ENCODE measurements around the gene CDSN. TPM values are rescaled to one million over a fixed set of nuclear protein-coding genes. Genes with fewer than 3 reads are reported as not detected.

CDSN gene
- total and polyA plus RNA-seq, 2 of the 8 experiments (the other 6 are each of a cell fraction or from before 2014, with no cell fraction given) = not detected

DNA sequence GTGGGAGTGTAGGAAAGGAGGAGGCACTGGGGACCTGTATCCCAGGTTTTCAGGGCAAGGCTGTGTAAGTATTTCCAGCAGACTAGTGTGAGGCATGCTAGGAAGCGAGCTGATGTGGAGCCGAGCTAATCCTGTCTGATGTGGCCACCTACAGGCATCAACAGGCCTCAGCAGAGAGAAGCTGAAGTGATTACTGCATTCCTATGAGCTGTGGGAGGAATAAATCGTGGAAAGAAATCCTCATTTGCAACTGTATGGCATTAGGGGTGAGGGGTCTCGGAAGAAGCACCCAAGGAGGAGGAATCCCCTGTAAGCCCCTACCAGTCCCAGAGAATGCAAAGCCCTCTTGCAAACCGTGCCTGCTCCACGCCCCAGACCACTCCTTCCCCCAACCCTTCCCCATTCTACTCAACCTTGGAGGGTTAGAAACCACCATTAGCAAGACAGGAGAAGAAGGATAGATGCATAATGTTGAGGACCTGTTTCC, 49.5 kb downstream of the CDSN start:
- Histone ChIP-seq H2AK5ac (ENCODE audit: low read depth, low read length) (no peak overlapping the region), H3K9ac (replicated peaks in 1 of 4; ENCODE audit: extremely low read depth in 1 of 4, low read depth in 3 of 4, low read length in 3 of 4) (no peak overlapping the region), H4K20me1 (replicated peaks in 1 of 2; ENCODE audit: control insufficient read depth in 1 of 2, insufficient read depth in 2 of 2, low read length in 2 of 2) (no peaks in the 10 kb centered on the region), H3K23ac (ENCODE audit: insufficient read length) (no peak overlapping the region), H3K4ac (replicated peaks; ENCODE audit: insufficient read length, low read depth, low read length) (no peak overlapping the region), H3K79me1 (ENCODE audit: low read depth, low read length) (no peaks in the 10 kb centered on the region), H3K36me3 (ENCODE audit: control insufficient read depth in 2 of 4, insufficient read depth in 4 of 4, low read length in 3 of 4) (no peaks in the 10 kb centered on the region), H3K18ac (ENCODE audit: extremely low read depth, low read length) (peak overlapping the region; percentile 43; the same call in 1 of the 2 replicates), H3K79me2 (ENCODE audit: control insufficient read depth in 1 of 2, insufficient read depth in 2 of 2, low read length in 2 of 2) (no peaks in the 10 kb centered on the region), H3K56ac (replicated peaks; ENCODE audit: insufficient read length, low read depth, low read length) (no peak overlapping the region), H3K23me2 (ENCODE audit: low read depth, low read length) (no peaks in the 10 kb centered on the region), H4K8ac (ENCODE audit: extremely low read depth, insufficient read depth, low read length) (no peak overlapping the region), H2BK15ac (ENCODE audit: low read length) (no peak overlapping the region), H2AFZ (ENCODE audit: low read length) (0 out of 2 replicates have a peak overlapping the region, but pooled peaks have one; percentile 17), H3K9me3 (ENCODE audit: insufficient read depth in 2 of 2, low read depth in 1 of 2, low read length in 1 of 2) (0 out of 4 replicates have a peak, but pooled peaks cover 0 to 3% of the 10 kb centered on the region in 2 experiments), H3K4me1 (replicated peaks in 1 of 4; ENCODE audit: control insufficient read depth in 3 of 4, insufficient read depth in 4 of 4, low read length in 3 of 4) (peaks cover 3 to 15% (median 7%) of the 10 kb centered on the region in 4 experiments; a peak in 6 of 7 replicates), H3K4me3 (ENCODE audit: extremely low read depth in 1 of 4, insufficient read depth in 2 of 4, low read depth in 3 of 4, low read length in 4 of 4) (peak overlapping the region in 2 of 4 experiments; percentile 8 to 10; a peak in 2 of 8 replicates), H2BK20ac (ENCODE audit: low read length) (no peak overlapping the region), H3K14ac (ENCODE audit: insufficient read length) (no peak overlapping the region), H4K5ac (ENCODE audit: insufficient read length, low read depth, low read length) (no peak overlapping the region), H2BK5ac (ENCODE audit: low read depth, low read length) (peak overlapping the region; percentile 40; the same call in 1 of the 2 replicates), H3K27ac (ENCODE audit: low read depth, low read length) (no peak overlapping the region; the same call in 1 of the 2 replicates), H2BK120ac (replicated peaks; ENCODE audit: low read depth, low read length) (no peak overlapping the region), H2BK12ac (ENCODE audit: low read depth, low read length) (no peak overlapping the region; the same call in 1 of the 2 replicates), H3K27me3 (replicated peaks in 1 of 4; ENCODE audit: control insufficient read depth in 3 of 4, extremely low read depth in 1 of 4, insufficient read depth in 3 of 4, low read length in 3 of 4) (no peaks in the 10 kb centered on the region), H3K4me2 (ENCODE audit: insufficient read depth in 1 of 2, low read depth in 2 of 2, low read length in 2 of 2) (peak overlapping the region; percentile 0 to 51; a peak in 2 of 4 replicates), H4K91ac (replicated peaks; ENCODE audit: insufficient read length, low read length) (no peak overlapping the region)
- ChIA-PET CTCF (ENCODE audit: partially characterized antibody) (interaction anchor here (0.6 to 4.4 kb wide), 37 partner anchors 9 to 339 kb away, joined by 3 to 143 read pairs (median 5); partner anchors contain the start of genes DDR1, MUCL3, SFTA2 and VARS2), POLR2A (ENCODE audit: partially characterized antibody) (interaction anchor here (0.6 to 3.2 kb wide), 7 partner anchors 9 to 184 kb away, joined by 3 to 17 read pairs (median 4); partner anchors contain the start of gene VARS2)
- FAIRE-seq (peak; percentile 95), DNase-seq (ENCODE audit: low read depth in 1 of 2, low spot score in 2 of 2) (peak; percentile 52 to 53)
- 10% methylated on average over 6 of the region's 6 CpGs; no CpG with 5 or more reads in 1 of the 2 experiments for WGBS, 2 experiments (ENCODE audit: extremely low coverage in 1 of 2, insufficient coverage in 1 of 2, insufficient read length in 1 of 2, insufficient replicate concordance in 2 of 2, low coverage in 1 of 2, low lambda C conversion rate in 2 of 2, missing lambda C conversion rate in 1 of 2)
- TF ChIP-seq CHD2 (IDR thresholded peaks at IDR 0.05; ENCODE audit: low read length) = no peak
- no peak for TF ChIP-seq SAP30 (IDR thresholded peaks at IDR 0.05; ENCODE audit: insufficient read depth, insufficient replicate concordance, low read length)

Data from H1 (cell line).